Astrocyte (in vitro differentiated cells and primary cell): ENCODE results near the gene MTERF4. TPM values are rescaled to one million over a fixed set of nuclear protein-coding genes. Genes with fewer than 3 reads are reported as not detected.
"Not testable (repeated sequence)": the region's sequence is repeated elsewhere in the genome, so short reads cannot be mapped to it uniquely, and the experiment has no call there.

Source experiments
- DNase-seq: peaks from one replicate; pipeline ENCODE4 v3.0.0-alpha.2; 2010; ENCODE audit warnings: low read depth
- FAIRE-seq: peaks from 2 replicates; lab custom pipeline; 2011; peaks lifted over from hg19 to GRCh38; lab: Jason Lieb, UNC
- H2AFZ ChIP-seq: 2 replicates; pipeline ENCODE4 v1.6.0; 2012; ENCODE audit warnings: low read depth, low read length, inconsistent platforms
- H3K27ac ChIP-seq: 2 replicates; pipeline ENCODE4 v1.5.1; 2011; ENCODE audit warnings: low read depth, low read length, inconsistent platforms
- H3K27me3 ChIP-seq: 2 replicates; pipeline ENCODE4 v1.6.0; 2011; ENCODE audit warnings: low read length, inconsistent platforms; ENCODE audit not compliant: insufficient read depth
- H3K36me3 ChIP-seq: 2 replicates; pipeline ENCODE4 v1.5.1; 2011; ENCODE audit warnings: low read length, inconsistent platforms; ENCODE audit not compliant: insufficient read depth
- H3K4me1 ChIP-seq: 2 replicates; pipeline ENCODE4 v1.5.1; 2011; ENCODE audit warnings: low read length, inconsistent platforms; ENCODE audit not compliant: insufficient read depth
- H3K4me2 ChIP-seq: 2 replicates; pipeline ENCODE4 v1.6.0; 2012; ENCODE audit warnings: low read length, inconsistent platforms
- H3K4me3 ChIP-seq: 2 replicates; pipeline ENCODE4 v1.5.1; 2011; ENCODE audit warnings: low read depth, mild to moderate bottlenecking, low read length, inconsistent platforms; ENCODE audit not compliant: insufficient read depth
- H3K79me2 ChIP-seq: 2 replicates; pipeline ENCODE4 v1.6.0; 2012; ENCODE audit warnings: mild to moderate bottlenecking, low read length, inconsistent platforms; ENCODE audit not compliant: insufficient read depth
- H3K9ac ChIP-seq: 2 replicates; pipeline ENCODE4 v1.6.0; 2012; ENCODE audit warnings: mild to moderate bottlenecking, low read length, inconsistent platforms
- H3K9me3 ChIP-seq: 2 replicates; pipeline ENCODE4 v1.5.1; 2012; ENCODE audit warnings: low read depth, mild to moderate bottlenecking, low read length, inconsistent platforms; ENCODE audit not compliant: insufficient read depth
- H4K20me1 ChIP-seq: 2 replicates; pipeline ENCODE4 v1.6.0; 2012; ENCODE audit warnings: low read length, inconsistent platforms; ENCODE audit not compliant: insufficient read depth
- H3K27ac Mint-ChIP-seq: one replicate; pipeline ENCODE4 v1.8.0; 2021; ENCODE audit warnings: mild to moderate bottlenecking, mixed read lengths; ENCODE audit not compliant: unreplicated experiment
- H3K27me3 Mint-ChIP-seq: one replicate; pipeline ENCODE4 v1.8.0; 2021; ENCODE audit warnings: low read depth, mixed read lengths; ENCODE audit not compliant: unreplicated experiment
- H3K36me3 Mint-ChIP-seq: one replicate; pipeline ENCODE4 v1.8.0; 2021; ENCODE audit warnings: low read depth, mixed read lengths; ENCODE audit not compliant: unreplicated experiment
- H3K4me1 Mint-ChIP-seq: one replicate; pipeline ENCODE4 v1.8.0; 2021; ENCODE audit warnings: low read depth, mixed read lengths; ENCODE audit not compliant: unreplicated experiment
- H3K4me3 Mint-ChIP-seq: one replicate; pipeline ENCODE4 v1.8.0; 2021; ENCODE audit warnings: mild to moderate bottlenecking, moderate library complexity, mixed read lengths; ENCODE audit not compliant: unreplicated experiment
- H3K9me3 Mint-ChIP-seq: one replicate; pipeline ENCODE4 v1.8.0; 2021; ENCODE audit warnings: mild to moderate bottlenecking, mixed read lengths; ENCODE audit not compliant: unreplicated experiment
- EZH2 ChIP-seq: IDR thresholded peaks from 2 replicates; pipeline ENCODE4 v1.6.1; 2012; ENCODE audit warnings: mild to moderate bottlenecking, low read length, inconsistent platforms; ENCODE audit not compliant: insufficient read depth
- total RNA-seq: library from RNA; stranded (reverse); gene quantifications from 2 replicates; pipeline ENCODE4 v1.2.1, GENCODE V29; 2021
- TF ChIP-seq, protein P1 (sequence below): IDR thresholded peaks from 2 replicates; pipeline ENCODE4 v1.5.1; 2011; ENCODE audit warnings: low read depth, mild to moderate bottlenecking, inconsistent platforms, low read length, moderate library complexity; ENCODE audit not compliant: insufficient read depth

The MTERF4 gene
- total RNA-seq, 1 donor from 2014 or later: 26.3 TPM

DNA sequence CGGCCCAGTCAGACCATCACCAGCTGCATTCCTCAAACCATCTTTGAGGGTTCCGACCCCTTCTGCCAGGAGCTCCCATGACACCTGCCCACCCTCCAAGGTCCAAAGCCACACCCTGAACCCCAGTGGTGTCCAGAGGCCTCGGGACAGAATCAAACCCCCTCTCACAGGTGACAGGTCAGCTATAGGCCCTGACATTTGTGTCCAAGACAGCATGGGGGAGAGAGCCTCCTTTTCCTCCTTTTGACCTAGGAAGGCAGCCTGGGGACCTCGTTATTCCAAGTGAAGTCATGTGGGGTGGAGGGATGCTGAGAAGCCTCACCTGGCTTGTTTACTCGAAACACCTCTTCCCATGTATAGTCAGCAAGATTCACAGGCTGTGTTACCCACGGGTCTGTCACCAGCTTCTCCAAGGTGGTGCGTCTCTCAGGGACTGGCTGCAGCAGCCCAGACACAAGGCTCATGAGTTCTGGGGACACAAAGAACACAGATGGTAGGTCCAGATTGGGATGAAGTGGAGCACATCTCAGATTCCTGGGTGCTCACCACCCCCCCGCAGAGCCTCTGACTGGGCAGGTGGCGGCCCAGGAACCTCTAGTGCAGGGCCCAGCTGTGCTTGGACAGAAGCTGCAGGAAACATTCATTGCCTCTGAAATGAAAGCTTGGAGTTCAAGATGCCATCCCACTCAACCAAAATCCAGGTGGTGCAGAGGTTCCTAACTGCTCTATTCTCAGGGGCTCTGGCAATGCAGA, 5.1 kb upstream of the MTERF4 start:
- DNase-seq (no peak), FAIRE-seq (no peak)
- Histone ChIP-seq H3K9me3 (no peaks in the 10 kb centered on the region), H4K20me1 (no peaks in the 10 kb centered on the region), H3K4me3 (no peak overlapping the region), H3K27ac (no peak overlapping the region), H3K79me2 (peaks cover 9% of the 10 kb centered on the region), H2AFZ (no peak overlapping the region), H3K27me3 (no peaks in the 10 kb centered on the region), H3K36me3 (no peaks in the 10 kb centered on the region), H3K9ac (no peak overlapping the region), H3K4me1 (peaks cover 4% of the 10 kb centered on the region), H3K4me2 (no peak overlapping the region)
- Mint-ChIP-seq H3K9me3 (no peaks in the 10 kb centered on the region), H3K4me1 (peaks cover 3% of the 10 kb centered on the region), H3K27me3 (peaks cover 3% of the 10 kb centered on the region), H3K27ac (no peak overlapping the region), H3K4me3 (no peak overlapping the region), H3K36me3 (peaks cover 2% of the 10 kb centered on the region)
- TF ChIP-seq, protein P1, sequence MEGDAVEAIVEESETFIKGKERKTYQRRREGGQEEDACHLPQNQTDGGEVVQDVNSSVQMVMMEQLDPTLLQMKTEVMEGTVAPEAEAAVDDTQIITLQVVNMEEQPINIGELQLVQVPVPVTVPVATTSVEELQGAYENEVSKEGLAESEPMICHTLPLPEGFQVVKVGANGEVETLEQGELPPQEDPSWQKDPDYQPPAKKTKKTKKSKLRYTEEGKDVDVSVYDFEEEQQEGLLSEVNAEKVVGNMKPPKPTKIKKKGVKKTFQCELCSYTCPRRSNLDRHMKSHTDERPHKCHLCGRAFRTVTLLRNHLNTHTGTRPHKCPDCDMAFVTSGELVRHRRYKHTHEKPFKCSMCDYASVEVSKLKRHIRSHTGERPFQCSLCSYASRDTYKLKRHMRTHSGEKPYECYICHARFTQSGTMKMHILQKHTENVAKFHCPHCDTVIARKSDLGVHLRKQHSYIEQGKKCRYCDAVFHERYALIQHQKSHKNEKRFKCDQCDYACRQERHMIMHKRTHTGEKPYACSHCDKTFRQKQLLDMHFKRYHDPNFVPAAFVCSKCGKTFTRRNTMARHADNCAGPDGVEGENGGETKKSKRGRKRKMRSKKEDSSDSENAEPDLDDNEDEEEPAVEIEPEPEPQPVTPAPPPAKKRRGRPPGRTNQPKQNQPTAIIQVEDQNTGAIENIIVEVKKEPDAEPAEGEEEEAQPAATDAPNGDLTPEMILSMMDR: no peak
- no peak for TF ChIP-seq EZH2

DNA sequence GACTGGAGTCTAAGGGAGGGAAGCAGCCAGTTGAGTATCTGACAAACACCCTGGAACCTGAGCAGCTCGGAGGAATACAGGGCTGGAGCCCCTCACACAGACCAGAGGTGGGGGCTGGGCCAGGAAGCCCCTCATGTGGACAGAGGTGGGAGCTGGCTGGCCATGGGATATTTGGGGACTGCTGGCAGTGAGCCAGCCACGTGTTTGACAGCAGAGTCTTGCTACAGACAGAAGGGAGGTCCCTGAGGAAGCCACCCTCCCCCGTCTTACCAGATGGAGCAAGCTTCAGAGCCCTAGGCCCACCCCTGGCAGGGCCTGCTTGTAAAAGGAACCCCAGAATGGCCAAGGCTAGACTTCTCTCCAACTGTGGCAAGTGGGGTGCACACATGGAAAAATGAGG, 3.6 kb upstream of the MTERF4 start:
- H3K27me3 ChIP-seq: no peaks in the 10 kb centered on the region
- H3K4me1 ChIP-seq: peaks cover 11% of the 10 kb centered on the region
- Mint-ChIP-seq H3K4me1 (peaks cover 3% of the 10 kb centered on the region), H3K36me3 (no peaks in the 10 kb centered on the region), H3K27me3 (peaks cover 3% of the 10 kb centered on the region), H3K4me3 (no peak overlapping the region), H3K9me3 (no peaks in the 10 kb centered on the region), H3K27ac (no peak overlapping the region)
- H3K9me3 ChIP-seq: no peaks in the 10 kb centered on the region
- TF ChIP-seq, protein P1: no peak
- no peak for TF ChIP-seq EZH2
- DNase-seq (no peak), FAIRE-seq (no peak)
- H3K36me3 ChIP-seq: no peaks in the 10 kb centered on the region
- no peak overlapping the region for H3K27ac ChIP-seq
- H3K4me3 ChIP-seq: no peak overlapping the region
- H2AFZ ChIP-seq: no peak overlapping the region
- no peak overlapping the region for H3K9ac ChIP-seq
- H3K4me2 ChIP-seq: no peak overlapping the region
- no peaks in the 10 kb centered on the region for H4K20me1 ChIP-seq
- H3K79me2 ChIP-seq: peaks cover 24% of the 10 kb centered on the region

DNA sequence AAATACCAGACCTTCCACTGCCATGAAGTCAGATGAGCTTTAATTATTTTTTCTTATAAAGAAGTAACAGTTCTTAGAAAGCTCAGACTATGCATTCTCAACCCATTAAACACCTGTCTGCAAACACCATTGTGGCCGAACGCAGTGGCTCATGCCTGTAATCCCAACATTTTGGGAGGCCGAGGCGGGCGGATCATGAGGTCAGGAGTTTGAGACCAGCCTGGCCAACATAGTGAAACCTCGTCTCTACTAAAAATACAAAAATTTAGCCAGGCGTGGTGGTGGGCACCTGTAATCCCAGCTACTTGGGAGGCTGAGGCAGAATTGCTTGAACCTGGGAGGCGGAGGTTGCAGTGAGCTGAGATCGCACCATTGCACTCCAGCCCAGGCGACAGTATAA, 2.5 kb upstream of the MTERF4 start:
- H3K9ac ChIP-seq, H3K4me2 ChIP-seq, H3K4me3 ChIP-seq, H3K9me3 ChIP-seq, H3K36me3 ChIP-seq, H3K9me3 Mint-ChIP-seq, FAIRE-seq, H4K20me1 ChIP-seq, H3K27me3 ChIP-seq, H3K4me3 Mint-ChIP-seq, H3K27me3 Mint-ChIP-seq, H3K27ac Mint-ChIP-seq, H3K4me1 Mint-ChIP-seq, H2AFZ ChIP-seq, H3K36me3 Mint-ChIP-seq, H3K27ac ChIP-seq, DNase-seq: not testable (repeated sequence)
- Histone ChIP-seq H3K4me1 (peaks cover 11% of the 10 kb centered on the region), H3K79me2 (peaks cover 34% of the 10 kb centered on the region)
